Measurements from ENCODE around the gene PLXNC1.

Gene PLXNC1

DNA sequence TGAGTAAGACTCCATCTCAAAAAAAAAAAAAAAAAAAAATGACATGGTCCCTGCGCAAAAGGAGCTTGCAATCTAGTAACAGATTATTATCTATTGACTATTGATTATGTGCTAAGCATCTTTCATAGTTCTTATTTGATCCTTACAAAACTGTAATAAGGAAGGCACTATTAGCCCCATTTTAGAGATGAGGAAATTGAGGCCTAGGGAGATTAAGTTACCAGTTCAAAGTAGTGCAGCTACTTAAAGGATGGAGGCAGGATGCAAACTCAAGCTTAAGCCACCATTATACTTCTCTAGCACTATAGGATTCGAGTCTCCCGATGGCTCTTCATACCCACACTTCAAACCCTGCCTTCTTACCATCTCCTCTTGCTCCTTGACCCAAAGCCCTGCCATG is 31.3 kb downstream of the PLXNC1 start:
- no peak for DNase-seq (ENCODE audit: low read depth in 2 of 2, low spot score in 1 of 2)

DNA sequence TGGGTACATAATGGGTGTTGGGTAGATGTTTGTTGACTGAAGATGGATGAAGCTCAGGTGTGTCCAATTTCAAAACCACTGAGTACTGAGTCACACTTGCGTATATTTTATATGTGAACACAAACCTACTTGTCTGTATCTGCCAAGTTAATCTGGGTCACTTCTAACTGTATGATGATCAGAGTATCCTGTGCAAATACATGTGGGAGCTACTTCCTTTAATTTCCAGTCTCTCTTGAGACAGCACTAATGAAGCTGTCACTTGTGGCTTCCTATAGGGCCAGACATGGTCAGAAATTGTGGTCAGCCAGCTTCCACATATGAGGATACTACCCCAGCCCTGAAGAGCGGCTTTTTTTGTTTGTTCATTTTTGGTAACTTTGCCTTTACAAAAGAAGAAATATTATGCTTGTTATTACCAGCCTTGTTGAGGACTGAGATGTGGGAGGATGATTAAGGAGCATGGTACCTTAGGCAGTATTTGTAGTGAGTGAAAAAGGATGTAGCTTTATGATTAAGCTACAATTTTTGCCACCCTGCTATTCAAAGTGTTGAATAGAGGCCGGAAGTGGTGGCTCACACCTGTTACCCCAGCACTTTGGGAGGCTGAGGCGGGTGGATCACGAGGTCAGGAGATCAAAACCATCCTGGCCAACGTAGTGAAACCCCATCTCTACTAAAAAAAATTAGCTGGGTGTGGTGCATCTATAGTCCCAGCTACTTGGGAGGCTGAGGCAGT is 32.4 kb downstream of the PLXNC1 start:
- no peak for DNase-seq (ENCODE audit: low read depth in 2 of 2, low spot score in 1 of 2)

GRCh38 chr12:94182986-94183707 is 34.8 kb downstream of the PLXNC1 start:
- DNase-seq (ENCODE audit: low read depth in 2 of 2, low spot score in 1 of 2): no peak

- no peak for DNase-seq (ENCODE audit: low read depth in 2 of 2, low spot score in 1 of 2)
These were observed 35.5 kb downstream of the PLXNC1 start for GRCh38 chr12:94183708-94184379.

DNA sequence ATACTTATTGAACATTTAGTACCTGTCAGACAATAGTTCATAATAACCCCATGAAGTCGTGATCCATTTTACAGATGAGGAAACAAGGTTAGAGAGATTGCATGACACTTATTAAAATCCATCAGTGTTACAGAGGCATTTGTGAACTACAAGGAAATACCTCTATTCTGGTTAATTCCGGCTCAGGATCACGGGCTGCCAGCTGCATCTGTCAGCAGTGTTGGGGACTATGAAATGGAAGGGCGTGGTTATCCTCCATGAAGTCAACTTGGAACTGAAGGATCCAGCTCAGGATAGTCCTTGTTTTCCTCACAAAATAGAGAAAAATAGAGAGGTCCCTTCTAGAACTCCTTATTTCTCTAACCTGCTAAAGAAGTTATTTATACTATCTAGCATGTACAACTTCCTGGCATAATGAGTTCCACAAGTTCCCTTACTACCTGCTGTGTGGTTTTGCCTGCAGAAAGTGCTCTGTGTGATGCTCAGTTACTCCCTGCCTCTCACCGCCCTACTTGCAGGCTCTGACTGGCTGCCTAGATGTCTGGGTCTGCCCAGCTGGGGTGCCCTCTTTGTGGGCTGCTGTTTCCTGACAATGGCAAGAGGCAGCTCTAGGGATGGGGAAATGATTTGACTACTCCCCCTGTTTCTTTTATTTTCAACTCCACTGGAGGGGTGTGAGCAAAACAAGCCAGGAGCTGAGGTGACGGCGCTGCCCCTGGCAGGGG is 36.8 kb downstream of the PLXNC1 start:
- DNase-seq (ENCODE audit: low read depth in 2 of 2, low spot score in 1 of 2): no peak

DNA sequence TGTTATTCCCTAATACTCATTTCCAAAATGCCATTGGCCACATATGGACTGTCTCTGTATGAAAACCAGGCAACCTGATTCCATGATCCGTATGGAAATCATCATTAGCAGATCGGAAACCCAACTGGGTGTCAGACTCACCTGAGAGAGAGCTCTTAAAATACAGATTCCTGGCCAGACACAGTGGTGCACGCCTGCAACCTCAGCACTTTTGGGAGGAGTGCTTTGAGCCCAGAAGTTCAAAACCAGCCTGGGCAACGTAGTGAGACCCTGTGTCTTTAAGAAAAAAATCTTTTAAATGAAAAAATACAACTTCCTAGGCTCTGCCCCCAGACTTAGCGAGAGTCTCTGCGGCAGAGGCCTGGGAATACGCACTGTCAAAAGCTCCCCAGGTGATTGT is 37.4 kb downstream of the PLXNC1 start:
- DNase-seq (ENCODE audit: low read depth in 2 of 2, low spot score in 1 of 2): no peak

GRCh38 chr12:94186278-94187241 is 38.2 kb downstream of the PLXNC1 start:
- DNase-seq (ENCODE audit: low read depth in 2 of 2, low spot score in 1 of 2): no peak

GRCh38 chr12:94187361-94187760 is 39.0 kb downstream of the PLXNC1 start:
- DNase-seq (ENCODE audit: low read depth in 2 of 2, low spot score in 1 of 2): no peak

DNA sequence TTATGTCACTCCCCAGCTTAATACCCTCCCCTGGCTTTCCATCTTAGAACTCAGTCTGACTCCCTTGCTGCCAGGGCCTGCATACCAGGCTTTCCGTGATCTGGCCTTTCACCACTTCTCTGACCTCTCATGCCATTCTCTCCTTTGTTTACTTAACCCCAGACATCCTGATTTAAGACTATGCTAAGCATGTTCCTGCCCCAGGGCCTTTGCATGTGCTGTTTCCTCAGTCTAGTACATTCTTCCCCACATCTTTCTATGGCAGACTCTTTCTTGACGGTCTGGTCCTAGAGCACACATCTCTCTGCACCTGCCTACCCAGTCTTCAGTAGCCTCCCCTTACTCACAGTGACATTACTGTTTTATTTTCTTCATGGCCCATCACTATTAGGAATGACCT is 42.2 kb downstream of the PLXNC1 start:
- DNase-seq (ENCODE audit: low read depth in 2 of 2, low spot score in 1 of 2): no peak

DNA sequence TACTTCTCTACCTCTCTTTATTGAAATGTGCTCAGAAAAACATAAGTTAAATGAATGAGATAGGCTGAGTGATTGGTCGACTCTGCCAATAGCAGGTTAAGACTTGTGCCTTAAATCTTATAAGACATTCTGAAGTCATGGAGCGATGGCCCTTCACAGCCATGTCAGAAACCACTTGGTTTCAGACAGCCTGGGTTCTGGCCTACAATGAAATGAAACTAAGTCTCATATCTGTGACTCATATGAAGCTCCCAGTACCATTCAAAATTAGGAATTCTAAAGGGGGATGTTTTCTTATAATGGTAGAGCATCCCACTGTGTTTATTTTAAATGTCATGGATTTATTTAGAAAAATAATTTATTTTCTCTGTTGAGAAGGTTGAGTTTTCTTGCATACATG is 42.6 kb downstream of the PLXNC1 start:
- no peak for DNase-seq (ENCODE audit: low read depth in 2 of 2, low spot score in 1 of 2)

GRCh38 chr12:94191811-94192210 is 43.4 kb downstream of the PLXNC1 start:
- DNase-seq (ENCODE audit: low read depth in 2 of 2, low spot score in 1 of 2): no peak

DNA sequence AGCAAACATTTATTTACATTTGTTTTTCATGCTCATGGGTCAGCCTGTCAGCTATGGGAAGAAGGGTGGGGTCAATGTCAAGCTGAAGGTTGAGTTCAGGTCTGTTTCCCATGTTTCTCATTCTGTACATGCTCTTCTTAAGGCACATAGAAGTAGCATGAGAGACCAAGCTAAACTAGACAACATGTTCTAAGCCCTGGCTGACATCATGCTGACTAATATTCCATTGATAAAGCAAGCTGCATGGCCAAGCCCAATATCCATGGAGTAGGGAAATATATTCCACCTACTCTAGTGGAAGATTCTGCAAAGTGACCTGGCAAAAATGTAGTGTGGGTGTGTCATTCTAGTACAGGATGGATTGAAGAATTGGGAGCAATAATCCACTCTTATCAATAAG is 44.1 kb downstream of the PLXNC1 start:
- no peak for DNase-seq (ENCODE audit: low read depth in 2 of 2, low spot score in 1 of 2)

DNA sequence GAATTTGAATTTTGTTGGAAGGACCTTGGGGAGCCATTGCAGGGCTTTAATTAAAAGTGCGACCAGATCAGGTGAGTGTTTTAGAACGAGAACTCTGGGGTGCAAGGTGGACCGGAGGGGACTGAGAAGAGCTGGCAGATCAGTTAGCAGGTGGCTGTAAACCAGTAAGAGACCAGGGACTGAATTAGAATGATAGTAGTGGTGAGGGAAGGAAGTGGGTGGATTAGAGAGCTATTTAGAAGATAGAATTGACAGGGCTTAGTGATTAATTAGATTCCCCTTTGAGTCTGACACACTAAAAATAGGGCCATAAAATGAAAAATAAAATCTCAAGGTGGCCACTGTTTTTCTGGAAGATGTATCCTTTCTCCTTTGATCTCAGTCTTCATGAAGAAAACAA is 44.8 kb downstream of the PLXNC1 start:
- no peak for DNase-seq (ENCODE audit: low read depth in 2 of 2, low spot score in 1 of 2)

GRCh38 chr12:94195483-94195882 is 47.1 kb downstream of the PLXNC1 start:
- DNase-seq (ENCODE audit: low read depth in 2 of 2, low spot score in 1 of 2): no peak

DNA sequence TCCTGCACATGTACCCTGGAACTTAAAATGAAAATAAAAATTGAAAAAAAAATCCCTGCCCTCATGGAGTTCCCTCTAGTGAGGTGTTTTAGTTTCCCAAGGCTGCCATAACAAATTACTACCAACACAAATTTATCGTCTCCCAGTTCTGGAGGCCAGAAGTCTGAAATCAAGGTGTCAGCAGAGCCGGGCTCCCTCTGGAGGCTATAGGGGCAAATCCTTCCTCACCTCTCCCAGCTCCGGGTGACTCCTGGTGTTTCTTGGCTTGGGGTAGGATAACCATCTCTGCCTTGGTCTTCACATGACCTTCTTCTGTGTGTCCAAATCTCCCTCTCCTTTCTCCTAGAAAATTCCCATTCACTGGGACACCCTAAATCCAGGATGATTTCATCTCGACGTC is 50.1 kb downstream of the PLXNC1 start:
- no peak for DNase-seq (ENCODE audit: low read depth in 2 of 2, low spot score in 1 of 2)

- no peak for DNase-seq (ENCODE audit: low read depth in 2 of 2, low spot score in 1 of 2)
These were observed 50.5 kb downstream of the PLXNC1 start for GRCh38 chr12:94198872-94199271.

- DNase-seq (ENCODE audit: low read depth in 2 of 2, low spot score in 1 of 2): no peak
These were observed 51.7 kb downstream of the PLXNC1 start for GRCh38 chr12:94200069-94200468.

DNA sequence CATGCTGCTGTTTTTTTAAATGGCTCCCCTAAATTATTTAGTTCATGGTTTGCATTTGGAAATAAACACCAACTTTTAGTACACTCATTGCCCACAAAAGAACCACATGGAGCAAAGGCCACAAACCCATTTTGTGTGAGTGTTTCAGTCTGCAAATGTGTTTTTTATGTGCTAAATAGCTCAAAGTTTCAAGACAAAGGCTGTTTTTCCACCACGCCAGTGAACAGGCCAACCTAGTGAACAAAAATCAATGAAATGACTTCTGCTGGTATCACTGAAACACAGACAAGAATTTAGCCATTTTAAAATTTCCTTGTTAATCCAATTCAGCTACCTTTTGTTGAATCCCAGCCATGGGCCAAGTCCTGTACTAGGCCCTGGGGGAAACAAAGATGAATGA is 52.3 kb downstream of the PLXNC1 start:
- no peak for DNase-seq (ENCODE audit: low read depth in 2 of 2, low spot score in 1 of 2)

DNA sequence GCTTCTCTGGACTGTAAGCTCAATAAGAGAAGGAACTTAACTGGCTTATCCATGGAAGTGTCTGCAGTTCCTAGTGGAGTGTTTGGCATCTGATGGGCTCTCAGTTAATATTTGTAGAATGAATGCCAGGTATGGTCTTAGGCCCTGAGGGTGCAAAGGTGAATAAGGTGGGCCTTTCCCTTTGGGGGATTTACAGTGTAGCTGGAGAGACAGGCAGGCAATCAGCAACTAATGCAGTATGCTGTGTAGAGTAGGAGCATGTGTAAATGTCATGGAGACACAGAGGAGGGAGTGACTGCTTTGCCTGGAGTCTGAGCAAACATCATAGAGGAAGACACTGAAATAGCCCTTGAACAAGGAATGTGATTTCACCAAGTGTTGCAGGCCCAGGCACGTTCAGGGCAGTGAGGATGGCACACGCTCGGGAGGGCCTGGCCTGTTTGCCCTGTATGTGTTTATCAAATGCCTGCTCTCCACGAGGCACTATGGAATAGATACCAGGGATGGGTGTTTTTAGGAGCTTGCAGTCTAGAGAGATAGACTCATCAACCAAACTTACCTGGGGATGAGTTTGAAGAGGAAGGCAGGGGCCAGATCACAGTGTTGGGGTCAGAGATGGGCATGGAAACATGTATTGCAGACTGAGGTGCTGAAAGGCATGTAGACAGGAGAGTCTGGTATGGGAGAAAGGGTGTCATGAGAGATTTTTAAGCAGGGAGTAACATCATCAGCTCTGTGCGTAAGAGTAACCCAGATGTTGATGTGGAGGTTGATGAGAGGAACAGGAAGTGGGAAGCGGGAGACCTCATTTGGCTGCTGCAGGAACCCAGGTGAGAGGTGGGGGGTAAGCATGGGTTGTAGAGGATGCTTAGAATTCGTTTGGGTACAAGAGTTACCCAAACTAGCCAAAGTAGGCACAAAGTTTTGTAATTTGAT is 54.1 kb downstream of the PLXNC1 start:
- DNase-seq (ENCODE audit: low read depth in 2 of 2, low spot score in 1 of 2): no peak
